ENCODE measurements around the gene FAM72D. TPM values are rescaled to one million over a fixed set of nuclear protein-coding genes. Genes with fewer than 3 reads are reported as not detected.
"Not testable (repeated sequence)": the region's sequence is repeated elsewhere in the genome, so short reads cannot be mapped to it uniquely, and the experiment has no call there.

Gene FAM72D
- total and polyA plus RNA-seq, 2 of the 8 experiments (the other 6 are each of a cell fraction or from before 2014, with no cell fraction given): 4.9 to 12.7 TPM

GRCh38 chr1:145093517-145094149 is 2.1 kb upstream of the FAM72D start:
- not testable (repeated sequence) for H3K4me1 ChIP-seq (replicated peaks in 1 of 4; ENCODE audit: control insufficient read depth in 3 of 4, insufficient read depth in 4 of 4, low read length in 3 of 4)
- peak overlapping the region in 1 of 2 experiments; percentile 42; a peak in 1 of 4 replicates for H3K4me2 ChIP-seq (ENCODE audit: insufficient read depth in 1 of 2, low read depth in 2 of 2, low read length in 2 of 2)

More at GRCh38 chr1:145093517-145094149, 2.1 kb upstream of the FAM72D start:
- H3K14ac ChIP-seq (ENCODE audit: insufficient read length); H3K56ac ChIP-seq (replicated peaks; ENCODE audit: insufficient read length, low read depth, low read length); H2BK20ac ChIP-seq (ENCODE audit: low read length); H4K5ac ChIP-seq (ENCODE audit: insufficient read length, low read depth, low read length); H3K23me2 ChIP-seq (ENCODE audit: low read depth, low read length); H3K27me3 ChIP-seq (replicated peaks in 1 of 4; ENCODE audit: control insufficient read depth in 3 of 4, extremely low read depth in 1 of 4, insufficient read depth in 3 of 4, low read length in 3 of 4); H3K9me3 ChIP-seq (ENCODE audit: insufficient read depth in 2 of 2, low read depth in 1 of 2, low read length in 1 of 2); H2AFZ ChIP-seq (ENCODE audit: low read length); H4K20me1 ChIP-seq (replicated peaks in 1 of 2; ENCODE audit: control insufficient read depth in 1 of 2, insufficient read depth in 2 of 2, low read length in 2 of 2); H2BK120ac ChIP-seq (replicated peaks; ENCODE audit: low read depth, low read length); H2BK5ac ChIP-seq (ENCODE audit: low read depth, low read length); POLR2A ChIA-PET (ENCODE audit: partially characterized antibody); H3K79me2 ChIP-seq (ENCODE audit: control insufficient read depth in 1 of 2, insufficient read depth in 2 of 2, low read length in 2 of 2); H3K79me1 ChIP-seq (ENCODE audit: low read depth, low read length); H3K27ac ChIP-seq (ENCODE audit: low read depth, low read length); H2BK12ac ChIP-seq (ENCODE audit: low read depth, low read length); H4K91ac ChIP-seq (replicated peaks; ENCODE audit: insufficient read length, low read length); H2BK15ac ChIP-seq (ENCODE audit: low read length); FAIRE-seq; H2AK5ac ChIP-seq (ENCODE audit: low read depth, low read length); CTCF ChIA-PET (ENCODE audit: partially characterized antibody); H3K18ac ChIP-seq (ENCODE audit: extremely low read depth, low read length); H3K4ac ChIP-seq (replicated peaks; ENCODE audit: insufficient read length, low read depth, low read length); H4K8ac ChIP-seq (ENCODE audit: extremely low read depth, insufficient read depth, low read length); H3K23ac ChIP-seq (ENCODE audit: insufficient read length); H3K36me3 ChIP-seq (ENCODE audit: control insufficient read depth in 2 of 4, insufficient read depth in 4 of 4, low read length in 3 of 4): not testable (repeated sequence)
- peak overlapping the region in 1 of 4 experiments; percentile 37; a peak in 1 of 7 replicates for H3K9ac ChIP-seq (replicated peaks in 1 of 4; ENCODE audit: extremely low read depth in 1 of 4, low read depth in 3 of 4, low read length in 3 of 4)
- peak in 1 of 2 experiments; percentile 63 for DNase-seq (ENCODE audit: low read depth in 1 of 2, low spot score in 2 of 2)
- H3K4me3 ChIP-seq (ENCODE audit: extremely low read depth in 1 of 4, insufficient read depth in 2 of 4, low read depth in 3 of 4, low read length in 4 of 4): peak overlapping the region; percentile 7 to 50 (median 16); a peak in 4 of 8 replicates
- 0% methylated on average over 1 of the region's 47 CpGs; no CpG with 5 or more reads in 1 of the 2 experiments for WGBS, 2 experiments (ENCODE audit: extremely low coverage in 1 of 2, insufficient coverage in 1 of 2, insufficient read length in 1 of 2, insufficient replicate concordance in 2 of 2, low coverage in 1 of 2, low lambda C conversion rate in 2 of 2, missing lambda C conversion rate in 1 of 2)
